K562 (cell line): Measurements from ENCODE around the gene LDLR. TPM values are rescaled to one million over a fixed set of nuclear protein-coding genes. Genes with fewer than 3 reads are reported as not detected.

Source experiments
- BMI1 ChIP-seq: fragments of 150-350 bp; IDR thresholded peaks from 2 replicates; pipeline ENCODE4 v1.6.1; 2014; ENCODE audit warnings: low read length
- E2F6 ChIP-seq, 2 experiments: IDR thresholded peaks; 2 replicates each; pipeline ENCODE4 v1.6.1; 2011; ENCODE audit warnings: borderline replicate concordance in 1 of 2, control low read depth in 1 of 2, low read depth in 1 of 2, low read length in 1 of 2, mild to moderate bottlenecking in 1 of 2, mixed read lengths in 1 of 2, moderate library complexity in 1 of 2; ENCODE audit not compliant: insufficient read depth in 1 of 2, insufficient read length in 1 of 2, poor library complexity in 1 of 2, severe bottlenecking in 1 of 2; ENCODE audit errors: extremely low read depth in 1 of 2
- E4F1 ChIP-seq: fragments of 250-450 bp; sonication (Bioruptor Pico); IDR thresholded peaks from 2 replicates; pipeline ENCODE4 v1.5.0; 2021; ENCODE audit warnings: mild to moderate bottlenecking, borderline replicate concordance
- FOXM1 ChIP-seq, 2 experiments: fragments of 450-650 bp in 1 of 2; sonication (generic) in 1 of 2; formaldehyde crosslinking in 1 of 2; IDR thresholded peaks; 2 replicates each; pipeline versions ENCODE4 v1.6.1 to v1.9.0; 2017 to 2022; ENCODE audit warnings: low read depth in 2 of 2, mild to moderate bottlenecking in 2 of 2, missing genetic modification reagents in 1 of 2, moderate library complexity in 1 of 2
- NFATC3 ChIP-seq: fragments of 450-650 bp; IDR thresholded peaks from 2 replicates; pipeline ENCODE4 v1.6.1; 2017; ENCODE audit warnings: mild to moderate bottlenecking
- NONO ChIP-seq, 2 experiments: fragments of 200-400 bp in 1 of 2; fragments of 450-650 bp in 1 of 2; formaldehyde crosslinking in 1 of 2; IDR thresholded peaks; 2 replicates each; pipeline ENCODE4 v1.6.1; 2017; ENCODE audit warnings: low read depth in 2 of 2, mild to moderate bottlenecking in 2 of 2, moderate library complexity in 2 of 2, low read length in 1 of 2
- PRDM10 ChIP-seq: fragments of 450-650 bp; IDR thresholded peaks from 2 replicates; pipeline ENCODE4 v1.6.1; 2018; ENCODE audit not compliant: partially characterized antibody
- REST ChIP-seq, 2 experiments: fragments of 450-650 bp; formaldehyde crosslinking in 1 of 2; IDR thresholded peaks; 2 replicates each; pipeline versions ENCODE4 v1.4.0 to v1.6.1; 2014 to 2020; ENCODE audit warnings: mild to moderate bottlenecking in 2 of 2, borderline replicate concordance in 1 of 2, low read depth in 1 of 2
- polyA plus RNA-seq, 8 experiments: library from polyadenylated mRNA; depleted of rRNA in 4 of 8; stranded (reverse) in 5 of 8; unstranded in 3 of 8; fragments of >200 nt; fragmentation: Nextera tagmentation in 2 of 8; fragmentation: Illumina TruSeq in 1 of 8; extraction: Ambion mirVana in 2 of 8; extraction: Trizol in 1 of 8; gene quantifications; 2 replicates each; pipeline versions ENCODE4 v1.2.1 to v1.2.3, GENCODE V29; 2011 to 2014; ENCODE audit warnings: inconsistent platforms in 1 of 8, missing spikeins in 1 of 8
- total RNA-seq, 7 experiments: library from RNA; depleted of rRNA in 6 of 7; stranded (reverse); fragments of >200 nt in 6 of 7; fragmentation: Illumina TruSeq in 2 of 7; extraction: Trizol in 2 of 7; gene quantifications; 2 replicates each; pipeline versions ENCODE4 v1.2.1 to v1.2.3, GENCODE V29; 2011 to 2021; ENCODE audit warnings: low replicate concordance in 1 of 7

The LDLR gene
- total and polyA plus RNA-seq, 9 of the 15 experiments (the other 6 are each of a cell fraction or from before 2014, with no cell fraction given) = 19.9 to 114 (median 56.3) TPM

GRCh38 chr19:11137542-11138384, 48.5 kb downstream of the LDLR start (continued):
- TF ChIP-seq FOXM1 (IDR thresholded peaks at IDR 0.05; ENCODE audit: low read depth) (no peak), FOXM1 (CRISPR knock-in tag; IDR thresholded peaks at IDR 0.05; ENCODE audit: low read depth) (no peak), NFATC3 (no peak), REST (IDR thresholded peaks at IDR 0.05; ENCODE audit: borderline replicate concordance) (peak; percentile 87), REST (CRISPR knock-in tag; IDR thresholded peaks at IDR 0.05; ENCODE audit: low read depth) (no peak), BMI1 (no peak), NONO (IDR thresholded peaks at IDR 0.05; ENCODE audit: low read depth in 2 of 2, low read length in 1 of 2) (peak in 1 of 2 experiments; percentile 84; a peak in 2 of 4 replicates), E4F1 (CRISPR knock-in tag) (no peak), PRDM10 (peak; percentile 98), E2F6 (IDR thresholded peaks at IDR 0.05; ENCODE audit: borderline replicate concordance in 1 of 2, extremely low read depth in 1 of 2, insufficient read depth in 1 of 2, insufficient read length in 1 of 2, low read depth in 1 of 2, low read length in 1 of 2, poor library complexity in 1 of 2, severe bottlenecking in 1 of 2) (peak; percentile 38 to 90)
